ENCODE data around the gene PCDHGC5.

The PCDHGC5 gene

DNA sequence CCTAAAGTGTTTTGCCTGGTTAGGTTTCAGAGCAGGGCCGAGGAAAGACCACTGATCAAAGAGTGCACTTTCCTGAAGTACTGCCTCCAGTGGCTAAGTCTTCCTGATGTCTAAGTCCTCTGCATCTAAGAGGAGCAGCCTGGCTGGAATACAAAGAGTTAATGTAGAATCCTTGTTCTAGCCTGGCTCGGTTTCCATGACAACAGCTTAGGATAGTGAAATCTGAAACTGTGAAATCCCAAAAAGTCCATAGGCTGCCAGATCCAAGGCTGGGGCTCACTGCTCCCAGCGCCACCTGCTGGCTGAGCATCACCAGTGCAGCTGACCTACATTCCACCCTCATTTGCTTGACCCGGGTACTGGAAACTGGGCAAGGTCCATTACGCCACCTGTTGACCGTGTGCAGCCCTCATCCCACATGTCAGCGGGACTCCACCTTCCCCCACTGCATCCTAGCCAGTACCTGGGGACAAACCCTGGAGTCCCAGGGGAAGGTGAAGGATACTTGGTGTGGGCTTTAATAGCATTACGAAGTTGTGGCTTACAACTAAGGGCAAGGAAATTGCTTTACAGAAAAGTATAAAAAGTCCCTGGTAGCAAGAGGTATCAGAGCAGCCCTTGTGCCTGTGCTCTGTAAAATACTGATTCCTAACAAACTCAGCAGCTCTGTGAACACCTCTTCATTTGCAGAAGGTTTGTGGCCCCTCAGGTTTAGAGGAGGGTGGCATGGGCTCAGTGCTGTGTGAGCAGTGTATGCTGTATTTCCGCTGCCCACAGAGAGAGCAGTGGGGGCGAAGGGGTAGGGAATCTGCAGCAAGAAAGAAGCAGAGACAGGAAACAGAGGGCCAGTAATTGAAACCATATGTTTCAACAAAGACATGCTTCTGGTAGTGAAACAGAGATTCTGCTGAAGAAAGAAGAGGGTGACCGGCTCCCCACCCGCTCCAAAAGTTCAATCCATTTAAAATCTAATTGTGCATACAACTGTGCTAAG is 36.0 kb downstream of the PCDHGC5 start:
- in situ Hi-C loops (cut with MboI; ENCODE audit: low pct_unique_long_range_greater_than_20kb, low sequenced_read_pairs), result no loop called here
- DNase-seq, result peak; percentile 89

- in situ Hi-C loops (cut with MboI; ENCODE audit: low pct_unique_long_range_greater_than_20kb, low sequenced_read_pairs), result no loop called here
- DNase-seq, result no peak
Measured at GRCh38 chr5:141525653-141526052, 36.8 kb downstream of the PCDHGC5 start.

DNA sequence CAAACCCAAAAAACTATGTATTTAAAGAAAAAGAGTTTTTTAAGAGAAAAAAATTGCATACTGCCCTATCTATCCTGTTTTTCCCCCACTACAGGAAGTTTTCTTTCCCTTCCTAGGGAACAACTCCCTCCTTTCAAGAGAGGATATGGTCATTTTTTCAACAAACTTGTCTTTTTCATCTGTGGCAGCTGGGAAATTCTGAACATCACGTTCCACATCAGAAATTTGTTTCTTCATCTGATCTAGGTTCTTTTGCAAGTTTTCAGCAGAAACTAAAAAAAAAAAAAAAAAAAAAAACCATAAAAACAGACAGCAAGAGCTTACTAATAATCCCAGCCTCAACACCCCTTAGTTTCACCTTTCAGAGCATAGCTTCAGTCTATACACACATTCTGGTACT is 38.5 kb downstream of the PCDHGC5 start:
- DNase-seq, result no peak
- in situ Hi-C loops (cut with MboI; ENCODE audit: low pct_unique_long_range_greater_than_20kb, low sequenced_read_pairs), result no loop called here

DNA sequence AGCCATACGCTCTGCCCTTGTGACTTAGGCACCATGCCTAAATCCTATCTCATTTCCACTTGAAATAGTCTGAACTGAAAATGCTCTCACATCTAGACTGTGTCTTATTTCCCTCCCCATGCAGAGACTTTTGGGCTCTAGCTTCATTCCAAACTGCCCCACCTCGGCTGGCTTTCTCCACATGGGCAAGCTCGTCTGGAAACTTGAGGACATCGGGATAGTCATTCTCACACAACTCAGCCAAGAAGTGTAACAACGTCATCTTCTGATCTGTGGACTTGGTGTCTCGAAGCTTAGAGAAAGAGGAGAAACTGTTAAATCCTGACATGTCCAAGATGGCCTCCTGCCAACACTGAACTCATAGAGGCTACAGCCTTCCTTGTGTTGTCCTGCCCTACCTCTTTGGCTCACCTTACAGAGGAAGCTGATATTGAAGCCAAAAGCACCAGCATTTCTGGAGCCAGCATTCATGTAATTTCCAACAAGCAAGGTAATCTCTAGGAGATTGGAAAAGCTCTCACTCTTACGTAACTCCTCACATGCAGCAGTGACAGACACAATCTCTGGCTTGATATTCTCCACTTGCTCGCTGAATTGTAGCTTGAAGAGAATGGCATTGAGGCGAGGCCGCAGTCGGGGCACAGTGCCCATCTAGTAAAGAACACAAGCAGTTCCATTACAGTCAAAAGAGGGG is 39.6 kb downstream of the PCDHGC5 start:
- in situ Hi-C loops (cut with MboI; ENCODE audit: low pct_unique_long_range_greater_than_20kb, low sequenced_read_pairs), result no loop called here
- no peak for DNase-seq

- in situ Hi-C loops (cut with MboI; ENCODE audit: low pct_unique_long_range_greater_than_20kb, low sequenced_read_pairs), result no loop called here
Measured at GRCh38 chr5:141529002-141529401, 40.1 kb downstream of the PCDHGC5 start.

GRCh38 chr5:141529873-141530272 is 41.0 kb downstream of the PCDHGC5 start:
- in situ Hi-C loops (cut with MboI; ENCODE audit: low pct_unique_long_range_greater_than_20kb, low sequenced_read_pairs), result no loop called here
- no peak for DNase-seq

More at GRCh38 chr5:141529002-141529401, 40.1 kb downstream of the PCDHGC5 start:
- no peak for DNase-seq

- in situ Hi-C loops (cut with MboI; ENCODE audit: low pct_unique_long_range_greater_than_20kb, low sequenced_read_pairs), result no loop called here
- DNase-seq, result no peak
Measured at GRCh38 chr5:141532726-141533125, 43.8 kb downstream of the PCDHGC5 start.

DNA sequence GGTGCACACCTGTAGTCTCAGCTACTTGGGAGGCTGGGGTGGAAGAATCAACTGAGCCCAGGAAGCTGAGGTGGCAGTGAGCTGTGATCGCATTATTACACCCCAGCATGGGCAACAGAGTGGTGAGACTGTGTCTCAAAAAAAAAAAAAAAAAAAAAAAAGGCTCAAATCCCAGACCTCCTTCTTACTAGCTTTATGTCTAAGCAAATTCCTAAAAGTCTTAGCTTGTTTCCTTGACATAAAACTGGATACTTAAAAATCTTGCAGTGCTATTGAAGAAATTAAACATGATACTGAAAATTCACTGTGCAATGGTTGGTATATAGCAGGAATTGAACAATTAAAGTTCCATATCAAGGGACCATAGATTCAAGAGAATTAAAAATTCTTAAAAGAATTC is 45.0 kb downstream of the PCDHGC5 start:
- in situ Hi-C loops (cut with MboI; ENCODE audit: low pct_unique_long_range_greater_than_20kb, low sequenced_read_pairs), result no loop called here
- DNase-seq, result no peak

DNA sequence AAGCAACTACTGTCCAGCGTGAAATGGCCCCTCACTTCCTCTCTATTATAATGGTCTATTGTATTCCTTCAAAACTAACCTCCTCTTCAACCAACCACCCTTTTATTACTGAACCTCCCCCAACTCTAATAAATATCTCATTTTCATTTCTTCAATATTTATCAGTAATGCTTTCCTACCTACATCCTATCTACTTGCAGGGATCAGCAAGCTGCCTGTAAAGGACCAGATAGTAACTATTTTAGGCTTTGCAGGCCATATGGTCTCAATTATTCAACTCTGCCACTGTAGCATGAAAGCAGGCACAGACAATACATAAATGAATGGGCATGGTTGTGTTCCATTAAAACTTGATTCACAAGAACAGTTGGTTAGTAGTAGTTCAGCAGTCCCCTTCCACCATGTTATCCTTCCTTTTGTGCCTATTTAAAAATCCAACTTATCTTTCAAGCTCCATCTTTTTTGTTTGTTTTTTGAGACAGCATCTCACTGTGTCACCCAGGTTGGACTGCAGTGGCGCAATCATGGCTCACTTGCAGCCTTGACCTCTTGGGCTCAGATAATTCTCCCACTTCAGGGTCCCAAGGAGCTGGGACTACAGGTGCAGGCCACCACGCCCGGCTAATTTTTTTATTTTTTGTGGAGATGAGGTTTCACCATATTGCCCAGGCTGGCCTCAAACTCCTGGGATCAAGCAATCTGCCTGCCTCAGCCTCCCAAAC is 45.8 kb downstream of the PCDHGC5 start:
- in situ Hi-C loops (cut with MboI; ENCODE audit: low pct_unique_long_range_greater_than_20kb, low sequenced_read_pairs), result no loop called here
- DNase-seq, result no peak
